ENCODE measurements around the gene MPHOSPH10.
A peak's percentile ranks its signal among the peaks of the same experiment; 100 is the strongest.
"Not testable (repeated sequence)": the region's sequence is repeated elsewhere in the genome, so short reads cannot be mapped to it uniquely, and the experiment has no call there.

Gene MPHOSPH10

DNA sequence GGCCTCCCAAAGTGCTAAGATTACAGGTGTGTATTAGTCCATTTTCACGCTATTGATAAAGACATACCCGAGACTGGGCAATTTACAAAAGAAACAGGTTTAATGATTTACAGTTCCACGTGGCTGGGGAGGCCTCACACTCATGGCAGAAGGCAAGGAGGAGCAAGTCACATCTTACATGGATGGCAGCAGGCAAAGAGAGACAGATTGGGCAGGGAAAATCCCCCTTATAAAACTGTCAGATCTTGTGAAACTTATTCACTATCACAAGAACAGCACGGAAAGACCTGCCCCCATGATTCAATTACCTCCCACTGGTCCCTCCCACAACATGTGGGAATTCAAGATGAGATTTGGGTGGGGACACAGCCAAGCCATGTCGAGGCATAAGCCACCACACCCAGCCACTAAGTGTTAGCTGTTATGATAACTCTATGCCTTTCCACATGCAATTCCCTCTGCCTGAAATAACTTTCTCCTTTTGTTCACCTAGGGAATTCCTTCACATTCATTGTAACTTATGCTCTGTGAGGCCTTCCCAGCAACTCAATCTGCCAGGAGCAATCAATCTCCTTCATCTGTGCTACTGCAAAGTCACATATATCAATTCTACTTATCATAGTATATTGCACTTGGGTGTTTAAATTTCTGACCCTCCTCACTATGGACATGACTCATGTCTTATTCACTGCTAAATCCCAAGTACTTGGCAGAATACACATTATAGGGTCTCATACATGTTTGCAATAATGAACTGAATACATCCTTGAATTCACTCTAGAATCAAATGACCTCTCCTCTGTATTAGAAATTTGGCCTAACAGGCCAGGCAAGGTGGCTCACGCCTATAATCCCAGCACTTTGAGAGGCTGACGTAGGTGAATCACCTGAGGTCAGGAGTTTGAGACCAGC is 7.8 kb upstream of the MPHOSPH10 start:
- no peak for DNase-seq (ENCODE audit: low spot score)

- no peak for DNase-seq (ENCODE audit: low spot score)
Observed at GRCh38 chr2:71125506-71126294, 4.7 kb upstream of the MPHOSPH10 start.

GRCh38 chr2:71126957-71127356 is 3.5 kb upstream of the MPHOSPH10 start:
- DNase-seq (ENCODE audit: low spot score): no peak

GRCh38 chr2:71129114-71129901 is 1.1 kb upstream of the MPHOSPH10 start:
- DNase-seq (ENCODE audit: low spot score): no peak

GRCh38 chr2:71129902-71130151 is 607 bp upstream of the MPHOSPH10 start:
- DNase-seq (ENCODE audit: low spot score): no peak

GRCh38 chr2:71130905-71131244 is 441 bp downstream of the MPHOSPH10 start:
- DNase-seq (ENCODE audit: low spot score): peak; percentile 24

DNA sequence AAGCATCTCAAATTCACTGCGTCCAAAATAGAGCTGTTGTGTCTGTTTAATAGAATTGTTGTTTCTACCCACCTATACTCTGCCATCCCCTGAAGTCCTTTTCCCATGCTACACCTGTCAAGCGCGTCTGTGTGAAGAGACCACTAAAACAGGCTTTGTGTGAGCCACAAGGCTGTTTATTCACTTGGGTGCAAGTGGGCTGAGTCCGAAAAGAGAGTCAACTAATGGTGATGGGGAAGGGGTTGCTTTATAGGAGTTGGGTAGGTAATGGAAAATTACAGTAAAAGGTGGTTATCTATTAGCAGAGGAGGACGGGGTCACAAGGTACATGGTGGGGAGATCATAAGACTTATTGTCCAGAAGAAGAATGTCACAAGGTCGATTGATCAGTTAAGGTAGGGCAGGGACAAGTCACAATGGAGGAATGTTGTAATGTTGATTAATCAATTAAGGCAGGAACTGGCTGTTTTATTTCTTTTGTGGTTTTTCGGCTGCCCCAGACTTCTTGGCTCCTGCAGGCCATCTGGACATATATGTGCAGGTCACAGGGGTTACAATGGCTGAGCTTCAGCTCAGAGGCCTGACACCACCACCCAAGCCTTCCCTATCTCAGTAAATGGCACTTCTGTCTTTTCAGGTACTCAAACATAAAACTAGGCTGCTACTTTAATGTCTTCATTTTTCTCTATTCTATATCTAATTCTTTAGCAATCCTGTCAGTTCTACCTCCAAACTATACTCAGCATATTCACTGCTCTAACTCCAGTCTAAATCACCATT is 1.1 kb downstream of the MPHOSPH10 start:
- DNase-seq (ENCODE audit: low spot score): not testable (repeated sequence)

GRCh38 chr2:71133603-71134002 is 3.2 kb downstream of the MPHOSPH10 start:
- no peak for DNase-seq (ENCODE audit: low spot score)

- no peak for DNase-seq (ENCODE audit: low spot score)
Observed at GRCh38 chr2:71136174-71136573, 5.7 kb downstream of the MPHOSPH10 start.

- no peak for DNase-seq (ENCODE audit: low spot score)
Observed at GRCh38 chr2:71143782-71144181, 13.3 kb downstream of the MPHOSPH10 start.

GRCh38 chr2:71148506-71149063 is 18.2 kb downstream of the MPHOSPH10 start:
- DNase-seq (ENCODE audit: low spot score): peak; percentile 22

GRCh38 chr2:71150082-71150816 is 19.8 kb downstream of the MPHOSPH10 start:
- DNase-seq (ENCODE audit: low spot score): no peak

- no peak for DNase-seq (ENCODE audit: low spot score)
Observed at GRCh38 chr2:71151620-71152019, 21.2 kb downstream of the MPHOSPH10 start.

- no peak for DNase-seq (ENCODE audit: low spot score)
Observed at GRCh38 chr2:71153585-71154224, 23.3 kb downstream of the MPHOSPH10 start.

DNA sequence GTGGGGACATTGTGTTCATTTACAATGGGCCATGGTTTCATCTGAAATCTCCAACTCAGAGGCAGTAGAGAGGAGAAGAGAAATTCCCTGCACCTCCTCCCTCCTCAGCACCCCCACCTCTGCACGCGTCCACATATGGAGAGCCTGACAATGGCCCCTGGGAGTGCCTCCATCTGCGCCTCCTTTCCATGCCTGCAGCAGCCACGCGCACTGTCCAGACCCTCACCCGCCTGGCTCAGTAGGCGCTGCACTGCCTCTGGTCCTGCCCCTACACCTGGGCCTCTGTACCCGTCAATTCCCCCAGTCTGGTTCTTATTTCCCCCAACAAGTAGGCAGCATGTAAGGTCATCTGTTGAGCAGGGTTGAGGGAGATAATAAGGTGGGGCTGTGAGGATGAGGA is 23.8 kb downstream of the MPHOSPH10 start:
- DNase-seq (ENCODE audit: low spot score): no peak

- DNase-seq (ENCODE audit: low spot score): no peak
Observed at GRCh38 chr2:71154798-71155197, 24.4 kb downstream of the MPHOSPH10 start.

DNA sequence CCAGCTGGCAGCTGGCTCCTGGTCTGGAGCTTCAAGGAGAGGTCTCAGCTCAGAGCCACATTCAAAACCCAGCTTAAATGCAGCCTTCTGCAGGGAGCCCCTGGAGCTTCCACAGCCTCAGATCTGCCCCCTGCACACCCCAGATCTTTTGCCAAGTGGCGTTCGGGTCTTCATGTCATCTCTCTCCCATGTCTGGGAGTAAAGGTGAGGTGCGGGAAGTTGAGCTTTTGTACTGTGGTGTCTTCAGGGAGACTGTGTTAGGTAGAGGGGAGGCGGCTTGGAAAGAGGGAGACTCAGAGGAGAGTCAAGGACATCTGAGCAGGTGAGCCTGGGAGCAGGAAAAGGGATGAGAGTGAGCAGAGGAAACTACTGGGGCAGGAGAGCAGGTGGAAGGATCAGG is 25.4 kb downstream of the MPHOSPH10 start:
- no peak for DNase-seq (ENCODE audit: low spot score)

GRCh38 chr2:71156573-71156972 is 26.1 kb downstream of the MPHOSPH10 start:
- no peak for DNase-seq (ENCODE audit: low spot score)

DNA sequence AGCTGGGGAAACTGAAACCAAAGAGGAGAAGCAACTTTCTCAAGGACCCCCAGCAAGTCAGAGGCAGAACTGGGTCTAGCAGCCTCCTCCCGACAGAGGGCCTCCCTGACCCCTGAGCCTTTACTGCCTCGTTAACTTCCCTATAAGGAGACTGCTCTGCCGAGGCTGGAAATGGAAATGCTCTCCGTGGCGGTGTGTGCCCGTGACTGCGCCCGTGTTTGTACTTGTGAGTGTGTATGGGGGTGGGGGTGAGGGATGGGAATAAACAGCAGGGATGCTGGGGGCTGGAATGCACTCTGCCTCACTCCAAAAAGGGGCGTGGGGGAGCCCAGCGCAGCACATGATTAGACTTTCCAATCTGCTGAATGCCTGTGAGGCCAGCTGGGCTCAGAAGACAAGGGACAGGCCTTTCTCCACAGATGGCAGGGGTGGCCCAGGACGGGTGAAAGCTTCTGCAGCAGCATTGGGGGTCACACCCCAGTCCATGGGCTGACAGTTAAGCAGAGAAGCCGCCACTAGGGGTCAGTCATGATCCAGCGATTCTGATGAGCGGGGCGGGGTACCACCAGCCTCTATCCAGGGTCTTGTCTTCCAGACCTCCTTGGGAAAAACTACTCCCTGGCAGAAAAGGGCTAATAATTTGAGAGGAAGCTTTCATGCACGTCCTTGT is 26.8 kb downstream of the MPHOSPH10 start:
- DNase-seq (ENCODE audit: low spot score): peak; percentile 34

DNA sequence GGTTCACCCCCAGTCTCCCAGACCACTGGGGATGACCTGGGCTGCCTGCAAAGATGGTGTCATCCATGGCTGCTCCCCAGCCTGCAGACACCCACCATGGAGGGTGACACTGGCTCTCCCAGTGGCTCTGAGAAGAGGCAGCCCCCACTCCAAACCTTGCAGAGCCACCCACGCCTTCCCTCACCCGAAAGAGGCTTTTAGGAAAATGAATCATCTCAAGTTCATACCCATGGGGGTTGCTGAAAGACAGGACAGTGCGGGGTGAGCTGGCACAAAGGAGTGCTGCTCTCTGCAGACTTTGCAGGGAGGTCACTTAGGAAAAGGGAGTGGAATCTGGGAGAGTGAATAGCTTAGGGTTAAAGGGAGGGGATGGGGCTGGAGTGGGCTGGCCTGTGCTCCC is 36.4 kb downstream of the MPHOSPH10 start:
- DNase-seq (ENCODE audit: low spot score): peak; percentile 70
